ENCODE data around the gene PPP2R3A. TPM values are rescaled to one million over a fixed set of nuclear protein-coding genes. Genes with fewer than 3 reads are reported as not detected.

The PPP2R3A gene
- total and polyA plus RNA-seq, 8 donors, result 8.1 to 18.0 (median 14.1) TPM

GRCh38 chr3:135987661-135988060 lies 22.1 kb downstream of the PPP2R3A start:
- no peak overlapping the region for H3K27ac ChIP-seq
- H3K4me1 ChIP-seq, result no peaks in the 10 kb centered on the region
- TF ChIP-seq, protein P1, sequence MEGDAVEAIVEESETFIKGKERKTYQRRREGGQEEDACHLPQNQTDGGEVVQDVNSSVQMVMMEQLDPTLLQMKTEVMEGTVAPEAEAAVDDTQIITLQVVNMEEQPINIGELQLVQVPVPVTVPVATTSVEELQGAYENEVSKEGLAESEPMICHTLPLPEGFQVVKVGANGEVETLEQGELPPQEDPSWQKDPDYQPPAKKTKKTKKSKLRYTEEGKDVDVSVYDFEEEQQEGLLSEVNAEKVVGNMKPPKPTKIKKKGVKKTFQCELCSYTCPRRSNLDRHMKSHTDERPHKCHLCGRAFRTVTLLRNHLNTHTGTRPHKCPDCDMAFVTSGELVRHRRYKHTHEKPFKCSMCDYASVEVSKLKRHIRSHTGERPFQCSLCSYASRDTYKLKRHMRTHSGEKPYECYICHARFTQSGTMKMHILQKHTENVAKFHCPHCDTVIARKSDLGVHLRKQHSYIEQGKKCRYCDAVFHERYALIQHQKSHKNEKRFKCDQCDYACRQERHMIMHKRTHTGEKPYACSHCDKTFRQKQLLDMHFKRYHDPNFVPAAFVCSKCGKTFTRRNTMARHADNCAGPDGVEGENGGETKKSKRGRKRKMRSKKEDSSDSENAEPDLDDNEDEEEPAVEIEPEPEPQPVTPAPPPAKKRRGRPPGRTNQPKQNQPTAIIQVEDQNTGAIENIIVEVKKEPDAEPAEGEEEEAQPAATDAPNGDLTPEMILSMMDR (IDR thresholded peaks at IDR 0.05), result no peak
- no peak for DNase-seq
- intact Hi-C loops (cut with DNase I), result no loop called here
- no peaks in the 10 kb centered on the region for H3K36me3 ChIP-seq
- ATAC-seq, result peak; percentile 37
- H3K4me3 ChIP-seq, result no peak overlapping the region
- H3K9me3 ChIP-seq, result no peaks in the 10 kb centered on the region
- no peaks in the 10 kb centered on the region for H3K27me3 ChIP-seq

DNA sequence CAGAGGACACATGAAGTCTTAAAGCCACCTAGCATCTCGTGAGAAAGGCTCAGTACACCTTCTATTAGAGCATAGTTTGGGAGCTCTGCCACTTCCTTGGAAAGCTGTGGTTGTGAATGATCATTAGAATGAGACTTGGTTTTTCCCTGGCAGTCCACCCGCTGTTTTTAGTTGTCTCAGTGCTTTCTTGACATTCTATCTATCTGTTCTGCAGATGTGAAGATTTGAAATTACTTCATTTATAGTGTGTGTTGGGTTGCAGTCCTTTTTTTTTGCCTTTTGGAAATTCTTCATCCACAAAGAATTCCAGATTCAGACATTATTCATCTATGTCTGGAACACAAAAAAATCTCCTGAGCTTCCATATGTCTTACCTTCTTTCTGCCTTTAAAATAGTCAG lies 23.7 kb downstream of the PPP2R3A start:
- TF ChIP-seq, protein P1 (IDR thresholded peaks at IDR 0.05), result no peak
- ATAC-seq, result no peak
- Histone ChIP-seq H3K36me3 (no peaks in the 10 kb centered on the region), H3K9me3 (no peaks in the 10 kb centered on the region), H3K27ac (no peak overlapping the region), H3K4me1 (no peaks in the 10 kb centered on the region), H3K4me3 (no peak overlapping the region), H3K27me3 (no peaks in the 10 kb centered on the region)
- intact Hi-C loops (cut with DNase I), result no loop called here
- DNase-seq, result no peak

- Histone ChIP-seq H3K27me3 (no peaks in the 10 kb centered on the region), H3K36me3 (no peaks in the 10 kb centered on the region), H3K27ac (no peak overlapping the region), H3K9me3 (no peaks in the 10 kb centered on the region), H3K4me3 (no peak overlapping the region), H3K4me1 (no peaks in the 10 kb centered on the region)
- no peak for ATAC-seq
- DNase-seq, result no peak
- intact Hi-C loops (cut with DNase I), result no loop called here
- TF ChIP-seq, protein P1 (IDR thresholded peaks at IDR 0.05), result no peak
Observed at GRCh38 chr3:135990903-135991302, 25.4 kb downstream of the PPP2R3A start.

DNA sequence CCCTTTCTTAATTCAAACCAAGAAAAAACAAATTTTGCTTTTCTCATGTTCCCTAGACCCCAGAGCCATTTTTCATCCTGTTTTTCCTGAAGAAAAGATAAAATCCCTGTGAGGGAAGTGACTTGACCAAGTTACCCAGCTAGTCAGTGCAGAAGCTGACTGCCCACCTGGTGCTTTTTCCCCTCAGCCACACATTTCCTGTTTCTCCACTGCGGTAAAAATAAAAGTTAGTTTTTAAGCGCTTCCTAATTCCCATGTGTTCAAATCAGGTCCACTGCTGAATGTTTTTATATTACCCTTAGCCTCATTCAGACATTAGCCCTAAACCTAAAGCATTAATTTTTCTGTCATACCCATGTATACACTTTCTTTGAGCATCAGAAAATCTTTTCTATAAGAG lies 26.1 kb downstream of the PPP2R3A start:
- TF ChIP-seq, protein P1 (IDR thresholded peaks at IDR 0.05), result no peak
- peak overlapping the region in 1 of 2 donors; percentile 5 for H3K27ac ChIP-seq
- H3K36me3 ChIP-seq, result no peaks in the 10 kb centered on the region
- no peaks in the 10 kb centered on the region for H3K27me3 ChIP-seq
- intact Hi-C loops (cut with DNase I), result no loop called here
- H3K4me3 ChIP-seq, result no peak overlapping the region
- DNase-seq (no peak), ATAC-seq (no peak)
- no peaks in the 10 kb centered on the region for H3K9me3 ChIP-seq
- no peaks in the 10 kb centered on the region for H3K4me1 ChIP-seq

- H3K4me3 ChIP-seq, result no peak overlapping the region
- DNase-seq (no peak), ATAC-seq (peak; percentile 40)
- TF ChIP-seq, protein P1 (IDR thresholded peaks at IDR 0.05), result no peak
- no peaks in the 10 kb centered on the region for H3K27me3 ChIP-seq
- peak overlapping the region in 1 of 2 donors; percentile 5 for H3K27ac ChIP-seq
- no peaks in the 10 kb centered on the region for H3K36me3 ChIP-seq
- intact Hi-C loops (cut with DNase I), result no loop called here
- H3K4me1 ChIP-seq, result no peaks in the 10 kb centered on the region
- no peaks in the 10 kb centered on the region for H3K9me3 ChIP-seq
Observed at GRCh38 chr3:135992072-135992471, 26.5 kb downstream of the PPP2R3A start.

All from left lung (tissue), 10 donors.